ENCODE measurements around the gene SEMA4D. TPM values are rescaled to one million over a fixed set of nuclear protein-coding genes. Genes with fewer than 3 reads are reported as not detected.
"Not testable (repeated sequence)": the region's sequence is repeated elsewhere in the genome, so short reads cannot be mapped to it uniquely, and the experiment has no call there.

SEMA4D gene
- total and polyA plus RNA-seq, 12 donors, result 2.3 to 51.0 (median 20.2) TPM

- Histone ChIP-seq H3K36me3 (peaks cover 0 to 36% (median 0%) of the 10 kb centered on the region in 9 donors), H3K27me3 (no peaks in the 10 kb centered on the region), H3K4me1 (peaks cover 0 to 24% (median 0%) of the 10 kb centered on the region in 9 donors), H3K4me3 (no peak overlapping the region), H3K9me3 (no peaks in the 10 kb centered on the region), H3K27ac (peak overlapping the region in 1 of 10 donors; percentile 31)
- TF ChIP-seq CTCF (IDR thresholded peaks at IDR 0.05), result no peak
- 45 to 48% methylated on average over 8 of the region's 8 CpGs for WGBS, 2 donors
- intact Hi-C loops (cut with DNase I), result no loop called here
- peak in 3 of 8 donors; percentile 14 to 25 (median 25) for ATAC-seq
- DNase-seq, result no peak
Measured at GRCh38 chr9:89375191-89375760, 122.6 kb downstream of the SEMA4D start.

GRCh38 chr9:89374176-89374575 is 123.7 kb downstream of the SEMA4D start:
- no peak for TF ChIP-seq CTCF (IDR thresholded peaks at IDR 0.05)
- WGBS, 2 donors, result 89 to 95% methylated on average over 4 of the region's 4 CpGs

GRCh38 chr9:89372979-89373378 is 124.9 kb downstream of the SEMA4D start:
- no peak for TF ChIP-seq CTCF (IDR thresholded peaks at IDR 0.05)
- H3K27me3 ChIP-seq, result no peaks in the 10 kb centered on the region
- no peak overlapping the region for H3K4me3 ChIP-seq
- H3K9me3 ChIP-seq, result no peaks in the 10 kb centered on the region
- H3K4me1 ChIP-seq, result peaks cover 0 to 13% (median 0%) of the 10 kb centered on the region in 9 donors
- 94 to 98% methylated on average over 8 of the region's 8 CpGs for whole genome bisulfite sequencing, 2 donors
- ATAC-seq (no peak), DNase-seq (no peak)
- peaks cover 0 to 16% (median 0%) of the 10 kb centered on the region in 9 donors for H3K36me3 ChIP-seq
- H3K27ac ChIP-seq, result no peak overlapping the region
- intact Hi-C loops (cut with DNase I), result no loop called here

More at GRCh38 chr9:89374176-89374575, 123.7 kb downstream of the SEMA4D start:
- Histone ChIP-seq H3K4me3 (no peak overlapping the region), H3K4me1 (peaks cover 0 to 17% (median 0%) of the 10 kb centered on the region in 9 donors), H3K9me3 (no peaks in the 10 kb centered on the region), H3K36me3 (peaks cover 0 to 27% (median 0%) of the 10 kb centered on the region in 9 donors), H3K27ac (no peak overlapping the region), H3K27me3 (no peaks in the 10 kb centered on the region)
- ATAC-seq, result no peak
- intact Hi-C loops (cut with DNase I), result no loop called here
- DNase-seq, result no peak

GRCh38 chr9:89372230-89372816 is 125.6 kb downstream of the SEMA4D start:
- intact Hi-C loops (cut with DNase I), result no loop called here
- Histone ChIP-seq H3K27ac (no peak overlapping the region), H3K27me3 (no peaks in the 10 kb centered on the region), H3K36me3 (peaks cover 0 to 11% (median 0%) of the 10 kb centered on the region in 9 donors), H3K9me3 (no peaks in the 10 kb centered on the region), H3K4me1 (peaks cover 0 to 13% (median 0%) of the 10 kb centered on the region in 9 donors), H3K4me3 (no peak overlapping the region)
- no peak for TF ChIP-seq CTCF (IDR thresholded peaks at IDR 0.05)
- ATAC-seq (peak in 1 of 8 donors; percentile 15), DNase-seq (no peak)
- WGBS, 2 donors, result 84 to 87% methylated on average over 13 to 14 of the region's 14 CpGs

- intact Hi-C loops (cut with DNase I); H3K36me3 ChIP-seq; H3K9me3 ChIP-seq; DNase-seq; H3K27ac ChIP-seq; H3K27me3 ChIP-seq; H3K4me3 ChIP-seq: not testable (repeated sequence)
- peak in 1 of 8 donors; percentile 47 for ATAC-seq
- peaks cover 0 to 13% (median 0%) of the 10 kb centered on the region in 9 donors for H3K4me1 ChIP-seq
- WGBS, 2 donors, result 97% methylated on average over 4 to 5 of the region's 5 CpGs
Measured at GRCh38 chr9:89371791-89372190, 126.1 kb downstream of the SEMA4D start.

Measured in heart right ventricle (tissue), 16 donors.